ENCODE results near the gene SMO.

DNA sequence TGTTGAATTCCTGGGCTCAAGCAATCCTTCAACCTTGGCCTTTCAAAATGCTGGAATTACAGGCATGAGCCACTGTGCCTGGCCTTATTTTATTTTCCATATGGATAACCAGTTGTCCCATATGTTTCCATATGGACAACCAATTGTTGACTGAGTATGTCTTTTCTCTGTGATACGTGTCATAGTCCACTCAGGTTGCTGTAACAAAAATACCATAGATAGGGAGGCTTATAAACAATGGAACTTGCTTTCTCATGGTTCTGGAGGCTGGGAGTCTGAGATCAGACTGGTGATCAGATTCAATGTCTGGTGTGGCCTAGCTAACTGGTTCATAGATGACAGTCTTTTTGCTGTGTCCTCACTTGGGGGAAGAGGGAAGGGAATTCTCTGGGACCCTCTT lies 55.8 kb downstream of the SMO start:
- TF ChIP-seq, protein P1, sequence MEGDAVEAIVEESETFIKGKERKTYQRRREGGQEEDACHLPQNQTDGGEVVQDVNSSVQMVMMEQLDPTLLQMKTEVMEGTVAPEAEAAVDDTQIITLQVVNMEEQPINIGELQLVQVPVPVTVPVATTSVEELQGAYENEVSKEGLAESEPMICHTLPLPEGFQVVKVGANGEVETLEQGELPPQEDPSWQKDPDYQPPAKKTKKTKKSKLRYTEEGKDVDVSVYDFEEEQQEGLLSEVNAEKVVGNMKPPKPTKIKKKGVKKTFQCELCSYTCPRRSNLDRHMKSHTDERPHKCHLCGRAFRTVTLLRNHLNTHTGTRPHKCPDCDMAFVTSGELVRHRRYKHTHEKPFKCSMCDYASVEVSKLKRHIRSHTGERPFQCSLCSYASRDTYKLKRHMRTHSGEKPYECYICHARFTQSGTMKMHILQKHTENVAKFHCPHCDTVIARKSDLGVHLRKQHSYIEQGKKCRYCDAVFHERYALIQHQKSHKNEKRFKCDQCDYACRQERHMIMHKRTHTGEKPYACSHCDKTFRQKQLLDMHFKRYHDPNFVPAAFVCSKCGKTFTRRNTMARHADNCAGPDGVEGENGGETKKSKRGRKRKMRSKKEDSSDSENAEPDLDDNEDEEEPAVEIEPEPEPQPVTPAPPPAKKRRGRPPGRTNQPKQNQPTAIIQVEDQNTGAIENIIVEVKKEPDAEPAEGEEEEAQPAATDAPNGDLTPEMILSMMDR (IDR thresholded peaks at IDR 0.05; ENCODE audit: borderline replicate concordance, extremely low read depth, low read length, poor library complexity, severe bottlenecking), result no peak
- no peak for TF ChIP-seq EZH2 (IDR thresholded peaks at IDR 0.05; ENCODE audit: borderline replicate concordance, low read depth, low read length, severe bottlenecking)
